Ovary (tissue), 9 donors: ENCODE measurements around the gene HIRIP3. TPM values are rescaled to one million over a fixed set of nuclear protein-coding genes. Genes with fewer than 3 reads are reported as not detected.

Experiments used
- DNase-seq, 5 donors: peaks; one replicate each; pipeline ENCODE4 v3.0.0-alpha.2; 2019 to 2020
- H3K27ac ChIP-seq, 2 donors: fragments of 200-600 bp; one replicate each; pipeline versions ENCODE4 v1.5.1 to v1.8.0; 2019 to 2022
- H3K27me3 ChIP-seq: fragments of 200-600 bp; one replicate; pipeline ENCODE4 v1.8.0; 2022
- H3K36me3 ChIP-seq: fragments of 200-600 bp; sonication (generic); one replicate; pipeline ENCODE4 v1.5.1; 2019
- H3K4me1 ChIP-seq: one replicate; pipeline ENCODE4 v1.8.1; 2013; ENCODE audit warnings: mild to moderate bottlenecking, moderate library complexity; ENCODE audit not compliant: insufficient read depth
- H3K4me3 ChIP-seq: fragments of 200-600 bp; sonication (generic); one replicate; pipeline ENCODE4 v1.5.1; 2017
- H3K9me3 ChIP-seq, 2 donors: fragments of 200-600 bp in 1 of 2; sonication (generic) in 1 of 2; one replicate each; pipeline versions ENCODE4 v1.5.1 to v1.8.1; 2013 to 2019; ENCODE audit warnings: mild to moderate bottlenecking in 1 of 2, moderate library complexity in 1 of 2
- EP300 ChIP-seq: sonication (generic); formaldehyde crosslinking; IDR thresholded peaks from one replicate; pipeline ENCODE4 v1.6.1; 2017; ENCODE audit warnings: antibody characterized with exemption
- POLR2A ChIP-seq: fragments of 450-650 bp; IDR thresholded peaks from one replicate; pipeline ENCODE4 v1.6.1; 2017; ENCODE audit warnings: antibody characterized with exemption, mild to moderate bottlenecking, moderate library complexity
- WGBS, 3 donors: extraction: QIAGEN DNeasy Blood & Tissue Kit in 1 of 3; methylation state at CpG; one replicate each; pipeline versions ENCODE4 v1.1.5 to v1.1.7; 2013 to 2017; 5-methylcytosine and 5-hydroxymethylcytosine counted together
- intact Hi-C, 4 donors: fragments of 100-400 bp; cut with DNase I; formaldehyde crosslinking; loops; one replicate each; pipeline versions ENCODE4 v1.11.0 to v1.15.1; 2022 to 2023
- polyA plus RNA-seq, 2 donors: library from polyadenylated mRNA; stranded (reverse); fragments of 200-250 nt in 1 of 2; fragments of 350-450 nt in 1 of 2; fragmentation: Illumina TruSeq in 1 of 2; extraction: RNeasy Lipid Tissue Mini Kit (QIAGEN cat#74804) in 1 of 2; gene quantifications; one replicate each; pipeline ENCODE4 v1.2.3, GENCODE V29; 2013 to 2014
- total RNA-seq, 7 donors: library from RNA; depleted of rRNA in 2 of 7; stranded (reverse); fragments of >200 nt in 2 of 7; fragmentation: NEBNext Ultra II Directional in 3 of 7; extraction: Animal tissue kit (Norgen Biotek cat#: 25700) in 3 of 7; gene quantifications; one replicate each; pipeline versions ENCODE4 v1.1.0 to v1.2.4, GENCODE V29; 2016 to 2023
- TF ChIP-seq, protein P1 (sequence below), 3 donors: fragments of 450-650 bp in 2 of 3; fragments of 200-600 bp in 1 of 3; IDR thresholded peaks; one replicate each; pipeline versions ENCODE4 v1.5.1 to v1.8.0; 2016 to 2022; ENCODE audit warnings: antibody characterized with exemption in 3 of 3, mild to moderate bottlenecking in 1 of 3
- donor health status: DM: no; HTN: no; CAD: no; lungs with moderate emphysema.
- donor health status: DM: no; HTN: no; CAD: no.
- donor health status: Bipolar disorder and iron deficiency.
- donor health status: DM: yes; HTN: yes; CAD: no.
- donor health status: DM: no; HTN: no; CAD: no.
- donor health status: DM: yes; HTN: yes; CAD: no.

HIRIP3 gene
- total and polyA plus RNA-seq, 9 donors, result 11.8 to 22.7 (median 17.1) TPM

DNA sequence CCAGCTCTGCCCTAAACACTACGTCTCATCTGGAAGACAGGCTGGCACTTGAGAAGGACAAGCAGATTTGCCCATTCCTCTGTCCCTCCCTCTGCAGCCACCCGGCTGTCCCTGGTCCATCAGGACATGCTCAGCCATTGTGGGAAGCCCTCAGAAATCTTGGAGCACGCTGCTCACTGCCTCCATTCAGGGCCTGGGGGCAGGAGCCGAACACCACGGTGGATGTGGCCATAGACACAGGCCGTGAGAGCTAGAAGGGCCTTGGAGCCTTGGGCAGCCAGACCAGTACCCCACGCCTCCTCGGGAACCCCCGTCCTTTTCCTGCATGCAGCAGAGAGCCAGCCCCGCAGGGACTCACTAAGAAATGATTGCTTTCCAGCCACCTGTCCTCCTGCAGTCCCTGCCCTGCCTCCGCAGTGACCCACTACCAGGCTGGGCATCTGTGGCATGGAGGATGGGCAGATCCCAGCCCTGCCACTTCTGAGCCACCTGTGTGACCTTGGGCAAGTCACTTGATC, 12.0 kb upstream of the HIRIP3 start:
- WGBS, 3 donors, result 68 to 80% (median 75%) methylated on average over 11 of the region's 11 CpGs
- TF ChIP-seq POLR2A (no peak), EP300 (no peak)
- TF ChIP-seq, protein P1, sequence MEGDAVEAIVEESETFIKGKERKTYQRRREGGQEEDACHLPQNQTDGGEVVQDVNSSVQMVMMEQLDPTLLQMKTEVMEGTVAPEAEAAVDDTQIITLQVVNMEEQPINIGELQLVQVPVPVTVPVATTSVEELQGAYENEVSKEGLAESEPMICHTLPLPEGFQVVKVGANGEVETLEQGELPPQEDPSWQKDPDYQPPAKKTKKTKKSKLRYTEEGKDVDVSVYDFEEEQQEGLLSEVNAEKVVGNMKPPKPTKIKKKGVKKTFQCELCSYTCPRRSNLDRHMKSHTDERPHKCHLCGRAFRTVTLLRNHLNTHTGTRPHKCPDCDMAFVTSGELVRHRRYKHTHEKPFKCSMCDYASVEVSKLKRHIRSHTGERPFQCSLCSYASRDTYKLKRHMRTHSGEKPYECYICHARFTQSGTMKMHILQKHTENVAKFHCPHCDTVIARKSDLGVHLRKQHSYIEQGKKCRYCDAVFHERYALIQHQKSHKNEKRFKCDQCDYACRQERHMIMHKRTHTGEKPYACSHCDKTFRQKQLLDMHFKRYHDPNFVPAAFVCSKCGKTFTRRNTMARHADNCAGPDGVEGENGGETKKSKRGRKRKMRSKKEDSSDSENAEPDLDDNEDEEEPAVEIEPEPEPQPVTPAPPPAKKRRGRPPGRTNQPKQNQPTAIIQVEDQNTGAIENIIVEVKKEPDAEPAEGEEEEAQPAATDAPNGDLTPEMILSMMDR (IDR thresholded peaks at IDR 0.05), result no peak
- no peaks in the 10 kb centered on the region for H3K36me3 ChIP-seq
- H3K9me3 ChIP-seq, result no peaks in the 10 kb centered on the region
- H3K4me3 ChIP-seq, result no peak overlapping the region
- intact Hi-C loops, result loop anchor here in 3 of 4 donors (5.0 to 10.0 kb wide), 5 partner anchors 83 to 203 kb away; partner anchors contain the start of genes MAZ (in 2 of the 3), CDIPT (in 1 of the 3), KCTD13 (in 1 of the 3) and PRRT2 (in 1 of the 3)
- H3K4me1 ChIP-seq, result peaks cover 2% of the 10 kb centered on the region
- H3K27ac ChIP-seq, result no peak overlapping the region
- DNase-seq, result no peak
- H3K27me3 ChIP-seq, result no peaks in the 10 kb centered on the region

DNA sequence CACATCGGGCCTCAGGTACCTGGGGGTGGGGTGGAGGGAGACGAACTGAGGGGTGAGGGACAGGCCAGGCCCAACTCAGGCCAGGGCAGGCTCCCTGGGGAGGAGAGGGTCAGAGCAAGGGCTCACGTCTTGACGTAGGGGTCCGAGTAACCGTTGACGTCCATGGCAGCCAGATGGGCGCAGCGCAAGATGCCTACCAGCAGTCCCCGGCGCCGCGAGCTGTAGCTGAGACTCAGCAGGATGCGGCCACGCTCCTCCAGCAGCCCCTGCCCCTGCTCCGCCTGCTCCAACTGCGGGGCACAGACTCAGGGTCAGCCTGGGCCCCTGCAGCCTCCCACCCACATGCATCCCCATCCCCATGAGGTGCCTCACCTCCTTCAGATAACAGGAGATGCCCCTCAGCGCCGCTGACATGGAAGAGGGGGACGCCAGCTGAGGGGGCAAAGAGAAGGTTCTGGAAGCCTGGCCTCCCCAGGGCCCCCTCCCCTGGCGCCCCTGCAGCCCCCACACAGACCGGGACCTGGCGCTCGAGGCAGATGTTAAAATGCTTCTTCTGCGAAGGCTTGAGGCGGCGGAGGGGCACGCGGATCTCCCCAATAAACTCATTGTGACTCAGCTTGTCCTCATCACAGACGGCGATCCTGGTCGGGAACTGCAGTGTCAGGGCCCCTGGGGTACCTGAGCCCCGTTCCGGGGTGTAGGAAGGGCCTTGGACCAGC, 11.4 kb upstream of the HIRIP3 start:
- 76 to 85% (median 79%) methylated on average over 29 to 34 of the region's 34 CpGs for WGBS, 3 donors

DNA sequence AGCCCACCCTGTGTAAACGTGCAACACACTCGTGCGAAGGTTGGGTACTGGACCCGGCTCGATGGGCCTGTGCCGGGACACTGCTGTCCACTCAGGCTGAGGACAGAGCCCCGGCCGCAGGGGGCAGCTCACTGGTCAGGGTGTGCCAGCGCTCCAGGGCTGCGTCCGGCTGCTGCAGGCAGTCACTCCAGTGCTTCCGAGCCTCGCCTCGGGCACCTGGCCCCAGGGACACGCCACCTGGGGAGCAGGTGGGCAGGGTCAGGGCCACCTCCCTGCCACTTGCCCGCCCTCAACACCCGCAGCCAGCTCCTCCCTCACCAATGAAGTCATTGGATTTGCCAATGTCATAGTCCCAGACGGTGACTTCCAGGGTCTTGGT, 10.7 kb upstream of the HIRIP3 start:
- Histone ChIP-seq H3K36me3 (no peaks in the 10 kb centered on the region), H3K4me1 (peaks cover 2% of the 10 kb centered on the region), H3K27me3 (no peaks in the 10 kb centered on the region), H3K4me3 (no peak overlapping the region), H3K9me3 (no peaks in the 10 kb centered on the region), H3K27ac (no peak overlapping the region)
- intact Hi-C loops, result loop anchor here in 3 of 4 donors (5.0 to 10.0 kb wide), 5 partner anchors 81 to 201 kb away; partner anchors contain the start of genes MAZ (in 2 of the 3), CDIPT (in 1 of the 3), KCTD13 (in 1 of the 3) and PRRT2 (in 1 of the 3)
- no peak for TF ChIP-seq POLR2A
- TF ChIP-seq, protein P1 (IDR thresholded peaks at IDR 0.05), result no peak
- TF ChIP-seq EP300, result no peak
- DNase-seq, result no peak
- 81 to 89% (median 85%) methylated on average over 18 of the region's 18 CpGs for WGBS, 3 donors

More for the DNA sequence above, 11.4 kb upstream of the HIRIP3 start:
- H3K4me3 ChIP-seq, result no peak overlapping the region
- no peak overlapping the region for H3K27ac ChIP-seq
- no peaks in the 10 kb centered on the region for H3K9me3 ChIP-seq
- H3K4me1 ChIP-seq, result peaks cover 2% of the 10 kb centered on the region
- no peak for TF ChIP-seq POLR2A
- no peak for TF ChIP-seq EP300
- TF ChIP-seq, protein P1 (IDR thresholded peaks at IDR 0.05), result no peak
- no peaks in the 10 kb centered on the region for H3K36me3 ChIP-seq
- H3K27me3 ChIP-seq, result no peaks in the 10 kb centered on the region
- DNase-seq, result no peak
- intact Hi-C loops, result loop anchor here in 3 of 4 donors (5.0 to 10.0 kb wide), 5 partner anchors 82 to 202 kb away; partner anchors contain the start of genes MAZ (in 2 of the 3), CDIPT (in 1 of the 3), KCTD13 (in 1 of the 3) and PRRT2 (in 1 of the 3)

DNA sequence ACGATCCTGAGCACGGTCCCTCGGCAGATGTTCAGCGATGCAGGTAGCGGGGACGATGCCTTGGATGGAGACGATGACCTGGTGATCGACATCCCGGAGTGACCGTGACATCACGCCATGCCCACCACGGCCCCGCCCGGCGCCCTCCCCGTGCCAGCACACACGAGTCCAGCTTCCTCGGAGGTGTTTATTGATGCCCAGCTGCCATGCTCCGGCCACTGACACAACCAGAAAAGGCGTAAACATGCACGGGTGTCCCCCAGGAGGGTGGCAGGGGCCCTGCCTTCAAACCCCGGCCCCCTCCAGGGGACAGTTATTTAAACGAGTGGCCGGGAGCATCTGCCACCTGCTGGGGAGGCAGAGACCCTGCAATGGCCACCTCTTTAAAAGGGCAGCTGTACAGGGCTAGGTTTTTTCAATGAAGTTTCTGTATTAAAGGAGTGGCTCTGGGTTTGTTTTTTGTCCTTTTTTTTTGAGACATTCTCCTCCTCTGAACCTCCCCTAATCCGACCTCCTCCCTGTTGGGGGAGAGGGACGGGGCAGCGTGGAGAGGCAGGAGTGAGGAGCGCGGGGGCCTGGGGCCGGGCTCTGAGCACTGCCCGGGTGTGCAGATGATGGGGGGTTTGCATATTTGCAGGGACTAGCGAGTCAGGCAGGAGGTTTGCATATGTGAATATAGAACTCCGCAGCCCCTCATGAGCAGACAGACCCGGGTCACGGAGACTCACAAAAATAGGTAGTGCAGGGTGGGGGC, 10.1 kb upstream of the HIRIP3 start:
- Histone ChIP-seq H3K27ac (no peak overlapping the region), H3K27me3 (no peaks in the 10 kb centered on the region), H3K36me3 (no peaks in the 10 kb centered on the region), H3K4me3 (no peak overlapping the region), H3K4me1 (peaks cover 2% of the 10 kb centered on the region), H3K9me3 (no peaks in the 10 kb centered on the region)
- peak in 1 of 5 donors; percentile 46 for DNase-seq
- intact Hi-C loops, result loop anchor here in 3 of 4 donors (5.0 to 10.0 kb wide), 5 partner anchors 81 to 201 kb away; partner anchors contain the start of genes MAZ (in 2 of the 3), CDIPT (in 1 of the 3), KCTD13 (in 1 of the 3) and PRRT2 (in 1 of the 3)
- 43 to 55% (median 46%) methylated on average over 35 of the region's 35 CpGs for WGBS, 3 donors
- TF ChIP-seq, protein P1 (IDR thresholded peaks at IDR 0.05), result peak; percentile 24 to 76 (median 65)
- TF ChIP-seq EP300, result no peak
